ENCODE results near the gene MIF4GD.

MIF4GD gene

DNA sequence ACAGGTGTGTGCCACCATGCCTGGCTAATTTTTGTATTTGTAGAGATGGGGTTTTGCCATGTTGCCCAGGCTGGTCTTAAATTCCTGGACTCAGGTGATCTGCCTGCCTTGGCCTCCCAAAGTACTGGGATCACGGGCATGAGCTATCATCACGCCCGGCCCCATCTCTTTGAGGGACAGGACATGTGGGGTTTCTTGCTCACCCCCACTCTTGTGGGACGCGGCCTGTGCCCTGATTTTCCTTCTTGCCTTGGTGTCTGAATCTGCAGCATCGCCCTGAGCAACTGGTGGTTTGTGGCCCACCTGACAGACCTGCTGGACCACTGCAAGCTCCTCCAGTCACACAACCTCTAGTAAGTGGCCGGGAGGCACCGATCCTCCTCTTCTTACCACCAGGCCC lies 40.0 kb downstream of the MIF4GD start:
- no peak for DNase-seq

DNA sequence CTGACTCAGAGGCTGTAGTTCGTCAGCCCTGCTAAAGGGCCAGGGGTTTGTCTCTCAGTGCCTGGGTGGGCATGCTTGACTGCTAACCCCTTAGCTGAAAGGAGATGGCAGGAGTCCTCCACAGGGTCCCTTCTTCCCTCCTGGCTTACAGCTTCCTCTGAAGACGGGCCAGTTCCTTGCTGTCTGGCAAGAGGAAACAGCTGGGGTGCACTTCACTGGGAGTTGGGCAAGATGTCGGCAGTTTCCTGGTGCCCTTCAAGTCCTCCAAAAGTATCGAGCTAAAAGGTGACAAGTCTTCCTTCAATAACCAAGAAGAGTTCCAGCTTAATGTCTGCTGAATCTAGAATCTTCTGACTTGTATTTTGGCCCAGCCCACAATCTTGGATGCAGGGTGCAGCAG lies 42.2 kb downstream of the MIF4GD start:
- DNase-seq, result no peak

DNA sequence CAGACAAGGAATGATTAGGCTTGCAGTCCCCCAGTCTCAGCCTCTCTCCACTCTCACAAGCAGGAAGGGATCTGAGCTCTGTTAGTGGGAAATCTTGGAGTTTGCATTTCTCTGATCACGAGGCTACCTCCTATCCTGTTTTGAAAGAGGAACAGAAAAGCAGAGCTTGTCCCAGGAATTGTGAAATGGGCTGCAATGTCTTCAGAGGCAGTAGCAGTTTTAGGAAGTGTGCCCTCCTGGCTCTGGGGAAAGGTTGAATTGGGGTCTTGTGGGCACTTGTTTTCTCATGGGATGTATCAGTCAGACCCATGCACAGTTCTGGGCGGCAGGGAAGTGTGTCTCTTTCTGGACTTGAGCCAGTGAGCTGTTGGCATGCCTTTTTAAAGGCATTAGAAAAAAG lies 42.7 kb downstream of the MIF4GD start:
- no peak for DNase-seq

- no peak for DNase-seq
Measured at GRCh38 chr17:75227729-75228128, 43.3 kb downstream of the MIF4GD start.

DNA sequence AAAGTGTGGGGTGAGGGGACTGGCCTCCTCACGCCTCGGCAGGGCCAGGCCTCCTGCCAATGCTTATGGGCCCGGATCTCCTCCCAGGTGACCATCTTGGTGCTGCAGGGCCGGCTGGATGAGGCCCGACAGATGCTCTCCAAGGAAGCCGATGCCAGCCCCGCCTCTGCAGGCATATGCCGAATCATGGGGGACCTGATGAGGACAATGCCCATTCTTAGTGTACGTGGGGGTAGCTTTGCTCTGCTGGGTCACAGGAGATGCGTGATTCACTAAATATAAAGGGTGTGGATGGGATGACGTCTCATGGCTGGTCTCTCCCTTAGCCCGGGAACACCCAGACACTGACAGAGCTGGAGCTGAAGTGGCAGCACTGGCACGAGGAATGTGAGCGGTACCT lies 46.0 kb downstream of the MIF4GD start:
- DNase-seq, result no peak

- no peak for DNase-seq
Measured at GRCh38 chr17:75219815-75220214, 51.2 kb downstream of the MIF4GD start.

GRCh38 chr17:75218131-75218530 lies 52.9 kb downstream of the MIF4GD start:
- no peak for DNase-seq
